ENCODE data around the gene TM7SF2.

GRCh38 chr11:65132988-65133700 lies 21.5 kb downstream of the TM7SF2 start:
- TF ChIP-seq CTCF (conservative IDR thresholded peaks at IDR 0.05) (0 out of 2 replicates have a peak, but pooled peaks have one; percentile 0), EZH2 (IDR thresholded peaks at IDR 0.05; ENCODE audit: low read depth) (no peak)
